ENCODE measurements around the gene AJAP1. TPM values are rescaled to one million over a fixed set of nuclear protein-coding genes. Genes with fewer than 3 reads are reported as not detected.

Gene AJAP1
- polyA plus RNA-seq, 1 of the 3 experiments (the other 2 are of a cell fraction), result not detected

DNA sequence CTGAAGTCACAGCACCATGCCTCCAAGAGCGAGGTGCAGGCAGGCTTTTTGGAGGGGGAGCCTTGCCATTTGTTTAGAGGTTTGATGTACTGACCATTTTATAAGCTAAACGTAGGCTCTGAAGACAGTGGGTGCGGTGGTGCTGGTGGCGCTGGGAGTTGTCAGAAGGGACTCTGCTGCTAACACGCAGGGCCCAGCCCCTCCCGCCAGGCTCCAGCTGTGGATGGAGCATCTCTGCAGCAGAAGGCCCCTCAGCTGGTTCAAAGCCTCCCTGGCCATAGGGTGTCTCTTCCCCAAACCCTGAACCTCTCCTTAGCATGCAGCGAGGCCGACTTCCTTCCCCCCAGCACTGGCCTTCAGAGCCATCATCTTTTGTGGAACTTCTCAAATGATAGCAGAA is 105.3 kb downstream of the AJAP1 start (continued):
- TF ChIP-seq, protein P1, sequence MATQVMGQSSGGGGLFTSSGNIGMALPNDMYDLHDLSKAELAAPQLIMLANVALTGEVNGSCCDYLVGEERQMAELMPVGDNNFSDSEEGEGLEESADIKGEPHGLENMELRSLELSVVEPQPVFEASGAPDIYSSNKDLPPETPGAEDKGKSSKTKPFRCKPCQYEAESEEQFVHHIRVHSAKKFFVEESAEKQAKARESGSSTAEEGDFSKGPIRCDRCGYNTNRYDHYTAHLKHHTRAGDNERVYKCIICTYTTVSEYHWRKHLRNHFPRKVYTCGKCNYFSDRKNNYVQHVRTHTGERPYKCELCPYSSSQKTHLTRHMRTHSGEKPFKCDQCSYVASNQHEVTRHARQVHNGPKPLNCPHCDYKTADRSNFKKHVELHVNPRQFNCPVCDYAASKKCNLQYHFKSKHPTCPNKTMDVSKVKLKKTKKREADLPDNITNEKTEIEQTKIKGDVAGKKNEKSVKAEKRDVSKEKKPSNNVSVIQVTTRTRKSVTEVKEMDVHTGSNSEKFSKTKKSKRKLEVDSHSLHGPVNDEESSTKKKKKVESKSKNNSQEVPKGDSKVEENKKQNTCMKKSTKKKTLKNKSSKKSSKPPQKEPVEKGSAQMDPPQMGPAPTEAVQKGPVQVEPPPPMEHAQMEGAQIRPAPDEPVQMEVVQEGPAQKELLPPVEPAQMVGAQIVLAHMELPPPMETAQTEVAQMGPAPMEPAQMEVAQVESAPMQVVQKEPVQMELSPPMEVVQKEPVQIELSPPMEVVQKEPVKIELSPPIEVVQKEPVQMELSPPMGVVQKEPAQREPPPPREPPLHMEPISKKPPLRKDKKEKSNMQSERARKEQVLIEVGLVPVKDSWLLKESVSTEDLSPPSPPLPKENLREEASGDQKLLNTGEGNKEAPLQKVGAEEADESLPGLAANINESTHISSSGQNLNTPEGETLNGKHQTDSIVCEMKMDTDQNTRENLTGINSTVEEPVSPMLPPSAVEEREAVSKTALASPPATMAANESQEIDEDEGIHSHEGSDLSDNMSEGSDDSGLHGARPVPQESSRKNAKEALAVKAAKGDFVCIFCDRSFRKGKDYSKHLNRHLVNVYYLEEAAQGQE (IDR thresholded peaks at IDR 0.05; ENCODE audit: low read depth, low read length), result no peak

DNA sequence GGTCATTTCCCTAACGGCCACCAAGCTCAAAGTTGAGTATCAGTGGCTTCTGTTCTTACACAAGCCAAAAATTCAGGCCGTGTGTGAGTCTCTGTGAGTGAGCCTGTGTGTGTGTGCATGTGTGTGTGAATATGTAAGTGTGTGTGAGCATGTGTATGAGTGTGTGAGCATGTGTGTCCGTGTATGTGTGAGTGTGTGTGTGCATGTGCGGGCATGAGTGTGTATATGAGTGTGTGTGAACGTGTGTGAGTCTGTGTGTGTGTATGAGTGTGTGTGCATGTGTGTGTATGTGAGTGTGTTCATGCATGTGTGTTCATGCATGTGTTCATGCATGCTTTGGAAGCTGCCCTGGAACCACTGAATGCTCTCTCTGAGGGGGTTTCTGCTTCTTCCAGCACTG is 105.7 kb downstream of the AJAP1 start:
- Histone ChIP-seq H3K79me2 (ENCODE audit: insufficient read depth) (no peaks in the 10 kb centered on the region), H3K36me3 (replicated peaks in 1 of 2; ENCODE audit: control insufficient read depth in 1 of 2, insufficient read depth in 2 of 2, low read length in 1 of 2) (no peaks in the 10 kb centered on the region), H3K4me1 (ENCODE audit: control insufficient read depth in 1 of 2, insufficient read depth in 2 of 2, low read depth in 1 of 2, low read length in 1 of 2) (no peaks in the 10 kb centered on the region; a peak in 1 of 4 replicates), H3K9ac (no peak overlapping the region), H4K20me1 (ENCODE audit: insufficient read depth) (no peaks in the 10 kb centered on the region), H3F3A (replicated peaks; ENCODE audit: insufficient read depth) (no peaks in the 10 kb centered on the region), H3K4me2 (no peak overlapping the region), H3K9me3 (no peaks in the 10 kb centered on the region), H2AFZ (ENCODE audit: low read depth) (no peak overlapping the region), H3K27ac (ENCODE audit: low read depth in 2 of 2, low read length in 1 of 2) (no peak overlapping the region), H3K9me2 (no peaks in the 10 kb centered on the region), H3K4me3 (ENCODE audit: low read depth in 2 of 2, low read length in 1 of 2) (no peak overlapping the region), H3K27me3 (ENCODE audit: insufficient read depth) (no peaks in the 10 kb centered on the region)
- TF ChIP-seq TEAD4 (IDR thresholded peaks at IDR 0.05; ENCODE audit: borderline replicate concordance, insufficient read depth), result no peak
- TF ChIP-seq, protein P2, sequence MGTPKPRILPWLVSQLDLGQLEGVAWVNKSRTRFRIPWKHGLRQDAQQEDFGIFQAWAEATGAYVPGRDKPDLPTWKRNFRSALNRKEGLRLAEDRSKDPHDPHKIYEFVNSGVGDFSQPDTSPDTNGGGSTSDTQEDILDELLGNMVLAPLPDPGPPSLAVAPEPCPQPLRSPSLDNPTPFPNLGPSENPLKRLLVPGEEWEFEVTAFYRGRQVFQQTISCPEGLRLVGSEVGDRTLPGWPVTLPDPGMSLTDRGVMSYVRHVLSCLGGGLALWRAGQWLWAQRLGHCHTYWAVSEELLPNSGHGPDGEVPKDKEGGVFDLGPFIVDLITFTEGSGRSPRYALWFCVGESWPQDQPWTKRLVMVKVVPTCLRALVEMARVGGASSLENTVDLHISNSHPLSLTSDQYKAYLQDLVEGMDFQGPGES (IDR thresholded peaks at IDR 0.05; ENCODE audit: low read depth, low read length), result no peak
- CTCF ChIA-PET, result interaction anchor here (1.3 to 1.6 kb wide), 2 partner anchors 18 to 43 kb away, joined by 3 read pairs; no protein-coding TSS in a partner anchor
- DNase-seq, result no peak
- POLR2A ChIA-PET, result no interaction called here
- 16% methylated on average over 5 of the region's 5 CpGs for WGBS (ENCODE audit: low lambda C conversion rate)

DNA sequence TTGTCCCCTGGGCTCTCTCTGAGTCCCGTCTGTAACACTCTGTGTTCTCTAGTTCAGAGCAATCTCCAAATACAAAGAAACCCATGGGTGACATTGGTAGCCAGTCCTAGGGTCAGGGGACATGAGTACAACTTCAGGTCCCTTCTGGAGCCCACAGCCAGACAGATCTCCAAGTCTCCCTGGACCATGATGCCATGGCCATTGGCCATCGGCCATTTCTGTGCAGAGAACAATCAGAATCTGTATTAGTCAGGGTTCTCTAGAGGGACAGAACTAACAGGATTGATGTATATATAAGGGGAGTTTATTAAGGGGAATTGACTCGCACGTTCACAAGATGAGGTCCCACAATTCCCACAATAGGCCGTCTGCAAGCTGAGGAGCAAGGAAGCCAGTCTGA is 106.9 kb downstream of the AJAP1 start:
- 32% methylated on average over 5 of the region's 5 CpGs for WGBS (ENCODE audit: low lambda C conversion rate)
- no peaks in the 10 kb centered on the region for H3F3A ChIP-seq (replicated peaks; ENCODE audit: insufficient read depth)
- ChIA-PET POLR2A (no interaction called here), CTCF (interaction anchor here (1.3 kb wide), 1 partner anchor 44 kb away, joined by 3 read pairs; no protein-coding TSS in a partner anchor)
- H3K4me1 ChIP-seq (ENCODE audit: control insufficient read depth in 1 of 2, insufficient read depth in 2 of 2, low read depth in 1 of 2, low read length in 1 of 2), result no peaks in the 10 kb centered on the region
- H3K79me2 ChIP-seq (ENCODE audit: insufficient read depth), result no peaks in the 10 kb centered on the region
- TF ChIP-seq MEF2A (IDR thresholded peaks at IDR 0.05; ENCODE audit: borderline replicate concordance, low read depth) (no peak), ELF1 (IDR thresholded peaks at IDR 0.05) (no peak), SIN3A (IDR thresholded peaks at IDR 0.05; ENCODE audit: borderline replicate concordance, low read depth, low read length) (no peak), RXRA (IDR thresholded peaks at IDR 0.05; ENCODE audit: borderline replicate concordance, low read depth) (no peak)
- TF ChIP-seq, protein P1 (IDR thresholded peaks at IDR 0.05; ENCODE audit: low read depth, low read length), result no peak
- TF ChIP-seq, protein P3, sequence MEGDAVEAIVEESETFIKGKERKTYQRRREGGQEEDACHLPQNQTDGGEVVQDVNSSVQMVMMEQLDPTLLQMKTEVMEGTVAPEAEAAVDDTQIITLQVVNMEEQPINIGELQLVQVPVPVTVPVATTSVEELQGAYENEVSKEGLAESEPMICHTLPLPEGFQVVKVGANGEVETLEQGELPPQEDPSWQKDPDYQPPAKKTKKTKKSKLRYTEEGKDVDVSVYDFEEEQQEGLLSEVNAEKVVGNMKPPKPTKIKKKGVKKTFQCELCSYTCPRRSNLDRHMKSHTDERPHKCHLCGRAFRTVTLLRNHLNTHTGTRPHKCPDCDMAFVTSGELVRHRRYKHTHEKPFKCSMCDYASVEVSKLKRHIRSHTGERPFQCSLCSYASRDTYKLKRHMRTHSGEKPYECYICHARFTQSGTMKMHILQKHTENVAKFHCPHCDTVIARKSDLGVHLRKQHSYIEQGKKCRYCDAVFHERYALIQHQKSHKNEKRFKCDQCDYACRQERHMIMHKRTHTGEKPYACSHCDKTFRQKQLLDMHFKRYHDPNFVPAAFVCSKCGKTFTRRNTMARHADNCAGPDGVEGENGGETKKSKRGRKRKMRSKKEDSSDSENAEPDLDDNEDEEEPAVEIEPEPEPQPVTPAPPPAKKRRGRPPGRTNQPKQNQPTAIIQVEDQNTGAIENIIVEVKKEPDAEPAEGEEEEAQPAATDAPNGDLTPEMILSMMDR (IDR thresholded peaks at IDR 0.05), result no peak
- no peaks in the 10 kb centered on the region for H3K9me2 ChIP-seq
- H3K4me3 ChIP-seq (ENCODE audit: low read depth in 2 of 2, low read length in 1 of 2), result no peak overlapping the region
- no peak overlapping the region for H2AFZ ChIP-seq (ENCODE audit: low read depth)
- no peak overlapping the region for H3K9ac ChIP-seq
- no peaks in the 10 kb centered on the region for H3K36me3 ChIP-seq (replicated peaks in 1 of 2; ENCODE audit: control insufficient read depth in 1 of 2, insufficient read depth in 2 of 2, low read length in 1 of 2)
- no peak for DNase-seq
- no peaks in the 10 kb centered on the region for H4K20me1 ChIP-seq (ENCODE audit: insufficient read depth)
- H3K9me3 ChIP-seq, result no peaks in the 10 kb centered on the region
- no peak overlapping the region for H3K4me2 ChIP-seq
- H3K27ac ChIP-seq (ENCODE audit: low read depth in 2 of 2, low read length in 1 of 2), result no peak overlapping the region
- no peaks in the 10 kb centered on the region for H3K27me3 ChIP-seq (ENCODE audit: insufficient read depth)

Measured in SK-N-SH (cell line).